Occipital lobe (tissue), 1 donor: ENCODE measurements around the gene AGO3. TPM values are rescaled to one million over a fixed set of nuclear protein-coding genes. Genes with fewer than 3 reads are reported as not detected.

Experiments used
- total RNA-seq: library from RNA; depleted of rRNA; stranded (reverse); fragments of >200 nt; gene quantifications from one replicate; pipeline ENCODE4 v1.2.3, GENCODE V29; 2014

Gene AGO3
- total RNA-seq, 1 donor from 2014 or later, result 28.1 TPM

Other genes starting within 250 kb of the AGO3 start
- gene C1orf216, start 212.2 kb upstream of the AGO3 start, total RNA-seq, result 73.0 TPM
- gene CLSPN, start 161.1 kb upstream of the AGO3 start, total RNA-seq, result 10.9 TPM
- 102 TPM for gene AGO4, start 123.1 kb upstream of the AGO3 start, total RNA-seq
- 17.0 TPM for gene AGO1, start 47.9 kb upstream of the AGO3 start, total RNA-seq
- 9.2 TPM for gene TEKT2, start 153.0 kb downstream of the AGO3 start, total RNA-seq
- gene ADPRS, start 157.8 kb downstream of the AGO3 start, total RNA-seq, result 19.5 TPM
- 1.1 TPM for gene COL8A2, start 194.1 kb downstream of the AGO3 start, total RNA-seq
- 40.1 TPM for gene TRAPPC3, start 218.4 kb downstream of the AGO3 start, total RNA-seq
- gene MAP7D1, start 225.1 kb downstream of the AGO3 start, total RNA-seq, result 49.6 TPM